ENCODE results near the gene GTF2F2. TPM values are rescaled to one million over a fixed set of nuclear protein-coding genes. Genes with fewer than 3 reads are reported as not detected.

GTF2F2 gene
- total RNA-seq, 4 donors from 2014 or later, result 9.4 to 23.3 (median 19.6) TPM

GRCh38 chr13:45136741-45137504 is 16.6 kb downstream of the GTF2F2 start:
- Histone ChIP-seq H3K27ac (no peak overlapping the region), H3K9me3 (peaks cover 0 to 20% (median 0%) of the 10 kb centered on the region in 3 donors), H3K27me3 (no peaks in the 10 kb centered on the region), H3K36me3 (peaks cover 6 to 38% (median 11%) of the 10 kb centered on the region in 3 donors), H3K4me1 (peaks cover 0 to 7% (median 0%) of the 10 kb centered on the region in 3 donors), H3K4me3 (no peak overlapping the region)
- DNase-seq, result no peak
- WGBS, 2 donors, result 81 to 87% methylated on average over 3 of the region's 3 CpGs
- intact Hi-C loops (cut with DNase I), result no loop called here
- TF ChIP-seq, protein P1, sequence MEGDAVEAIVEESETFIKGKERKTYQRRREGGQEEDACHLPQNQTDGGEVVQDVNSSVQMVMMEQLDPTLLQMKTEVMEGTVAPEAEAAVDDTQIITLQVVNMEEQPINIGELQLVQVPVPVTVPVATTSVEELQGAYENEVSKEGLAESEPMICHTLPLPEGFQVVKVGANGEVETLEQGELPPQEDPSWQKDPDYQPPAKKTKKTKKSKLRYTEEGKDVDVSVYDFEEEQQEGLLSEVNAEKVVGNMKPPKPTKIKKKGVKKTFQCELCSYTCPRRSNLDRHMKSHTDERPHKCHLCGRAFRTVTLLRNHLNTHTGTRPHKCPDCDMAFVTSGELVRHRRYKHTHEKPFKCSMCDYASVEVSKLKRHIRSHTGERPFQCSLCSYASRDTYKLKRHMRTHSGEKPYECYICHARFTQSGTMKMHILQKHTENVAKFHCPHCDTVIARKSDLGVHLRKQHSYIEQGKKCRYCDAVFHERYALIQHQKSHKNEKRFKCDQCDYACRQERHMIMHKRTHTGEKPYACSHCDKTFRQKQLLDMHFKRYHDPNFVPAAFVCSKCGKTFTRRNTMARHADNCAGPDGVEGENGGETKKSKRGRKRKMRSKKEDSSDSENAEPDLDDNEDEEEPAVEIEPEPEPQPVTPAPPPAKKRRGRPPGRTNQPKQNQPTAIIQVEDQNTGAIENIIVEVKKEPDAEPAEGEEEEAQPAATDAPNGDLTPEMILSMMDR (IDR thresholded peaks at IDR 0.05), result no peak

- TF ChIP-seq, protein P1 (IDR thresholded peaks at IDR 0.05), result no peak
- TF ChIP-seq POLR2A (IDR thresholded peaks at IDR 0.05), result no peak
- Histone ChIP-seq H3K27ac (no peak overlapping the region), H3K36me3 (peaks cover 6 to 38% (median 11%) of the 10 kb centered on the region in 3 donors), H3K4me1 (peaks cover 0 to 10% (median 0%) of the 10 kb centered on the region in 3 donors), H3K9me3 (peaks cover 0 to 19% (median 0%) of the 10 kb centered on the region in 3 donors), H3K4me3 (no peak overlapping the region), H3K27me3 (no peaks in the 10 kb centered on the region)
- no peak for DNase-seq
- intact Hi-C loops (cut with DNase I), result no loop called here
- WGBS, 2 donors, result 85 to 100% methylated on average over 1 to 2 of the region's 2 CpGs
Measured at GRCh38 chr13:45137526-45137925, 17.2 kb downstream of the GTF2F2 start.

GRCh38 chr13:45138282-45138681 is 18.0 kb downstream of the GTF2F2 start:
- TF ChIP-seq POLR2A (IDR thresholded peaks at IDR 0.05), result no peak
- TF ChIP-seq, protein P1 (IDR thresholded peaks at IDR 0.05), result no peak
- intact Hi-C loops (cut with DNase I), result no loop called here
- Histone ChIP-seq H3K27ac (no peak overlapping the region), H3K4me3 (no peak overlapping the region), H3K27me3 (no peaks in the 10 kb centered on the region), H3K36me3 (peaks cover 6 to 38% (median 11%) of the 10 kb centered on the region in 3 donors), H3K9me3 (peaks cover 0 to 11% (median 0%) of the 10 kb centered on the region in 3 donors), H3K4me1 (peaks cover 0 to 17% (median 2%) of the 10 kb centered on the region in 3 donors)
- no peak for DNase-seq
- 90 to 95% methylated on average over 7 of the region's 7 CpGs for WGBS, 2 donors

GRCh38 chr13:45141369-45141768 is 21.1 kb downstream of the GTF2F2 start:
- Histone ChIP-seq H3K9me3 (no peaks in the 10 kb centered on the region), H3K4me1 (peaks cover 0 to 25% (median 4%) of the 10 kb centered on the region in 3 donors), H3K27ac (no peak overlapping the region), H3K27me3 (no peaks in the 10 kb centered on the region), H3K4me3 (no peak overlapping the region), H3K36me3 (peaks cover 6 to 38% (median 11%) of the 10 kb centered on the region in 3 donors)
- no peak for TF ChIP-seq POLR2A (IDR thresholded peaks at IDR 0.05)
- TF ChIP-seq, protein P1 (IDR thresholded peaks at IDR 0.05), result no peak
- no peak for DNase-seq
- WGBS, 2 donors, result 90 to 93% methylated on average over 1 of the region's 1 CpG
- intact Hi-C loops (cut with DNase I), result no loop called here
